SK-N-SH (cell line): Measurements from ENCODE around the gene SV2A. TPM values are rescaled to one million over a fixed set of nuclear protein-coding genes. Genes with fewer than 3 reads are reported as not detected.
"Not testable (repeated sequence)": the region's sequence is repeated elsewhere in the genome, so short reads cannot be mapped to it uniquely, and the experiment has no call there.

Experiments used
- CTCF ChIA-PET: fragments of 300-600, 350-600 bp; formaldehyde crosslinking; extraction: SDS; loops from one replicate; lab custom pipeline; 2021; lab: Yijun Ruan, JAX
- POLR2A ChIA-PET: fragments of 350-600 bp; sonication (Branson Sonifier 250); formaldehyde crosslinking; extraction: SDS; loops from one replicate; lab custom pipeline; 2020; ENCODE audit warnings: antibody characterized with exemption, inconsistent platforms; lab: Yijun Ruan, JAX
- DNase-seq: peaks from one replicate; pipeline ENCODE4 v3.0.0; 2012
- H2AFZ ChIP-seq: fragments of 200-600 bp; sonication (generic); 2 replicates; pipeline ENCODE4 v1.8.1; 2016; ENCODE audit warnings: antibody characterized with exemption, mild to moderate bottlenecking, low read depth
- H3F3A ChIP-seq: fragments of 200-600 bp; sonication (generic); replicated peaks from 2 replicates; pipeline ENCODE3; 2016; ENCODE audit warnings: antibody characterized with exemption, mild to moderate bottlenecking; ENCODE audit not compliant: insufficient read depth
- H3K27ac ChIP-seq, 2 experiments: fragments of 200-500 bp in 1 of 2; fragments of 200-600 bp in 1 of 2; sonication (Bioruptor generic) in 1 of 2; sonication (generic), shearing (Covaris generic) in 1 of 2; 2 replicates each; pipeline versions ENCODE4 v1.5.1 to v1.6.1; 2014 to 2016; ENCODE audit warnings: low read depth in 2 of 2, inconsistent platforms in 1 of 2, low read length in 1 of 2, mild to moderate bottlenecking in 1 of 2, mixed read lengths in 1 of 2
- H3K27me3 ChIP-seq: fragments of 200-600 bp; sonication (generic), shearing (Covaris generic); 2 replicates; pipeline ENCODE4 v1.6.1; 2016; ENCODE audit warnings: mixed run types; ENCODE audit not compliant: insufficient read depth
- H3K36me3 ChIP-seq, 2 experiments: fragments of 200-500 bp in 1 of 2; fragments of 200-600 bp in 1 of 2; sonication (Bioruptor generic) in 1 of 2; sonication (generic) in 1 of 2; replicated peaks in 1 of 2; 2 replicates each; pipeline versions ENCODE3 to v1.5.1; 2014 to 2016; ENCODE audit warnings: low read length in 1 of 2, mild to moderate bottlenecking in 1 of 2; ENCODE audit not compliant: insufficient read depth in 2 of 2, control insufficient read depth in 1 of 2
- H3K4me1 ChIP-seq, 2 experiments: fragments of 200-500 bp in 1 of 2; fragments of 200-600 bp in 1 of 2; sonication (Bioruptor generic) in 1 of 2; sonication (generic), shearing (Covaris generic) in 1 of 2; 2 replicates each; pipeline versions ENCODE4 v1.5.1 to v1.6.1; 2014 to 2016; ENCODE audit warnings: low read depth in 1 of 2, low read length in 1 of 2, mixed run types in 1 of 2; ENCODE audit not compliant: insufficient read depth in 2 of 2, control insufficient read depth in 1 of 2
- H3K4me2 ChIP-seq: fragments of 200-600 bp; sonication (generic), shearing (Covaris generic); 2 replicates; pipeline ENCODE4 v1.6.1; 2017; ENCODE audit warnings: mixed run types
- H3K4me3 ChIP-seq, 2 experiments: fragments of 200-500 bp in 1 of 2; fragments of 200-600 bp in 1 of 2; sonication (Bioruptor generic) in 1 of 2; sonication (generic), shearing (Covaris generic) in 1 of 2; 2 replicates each; pipeline versions ENCODE4 v1.5.1 to v1.8.1; 2014 to 2016; ENCODE audit warnings: low read depth in 2 of 2, inconsistent platforms in 1 of 2, low read length in 1 of 2, mild to moderate bottlenecking in 1 of 2, mixed read lengths in 1 of 2, moderate library complexity in 1 of 2
- H3K79me2 ChIP-seq: fragments of 200-600 bp; sonication (generic); 2 replicates; pipeline ENCODE4 v1.8.1; 2017; ENCODE audit warnings: mild to moderate bottlenecking; ENCODE audit not compliant: insufficient read depth
- H3K9ac ChIP-seq: fragments of 200-600 bp; sonication (generic); 2 replicates; pipeline ENCODE4 v1.6.1; 2017; ENCODE audit warnings: mixed run types
- H3K9me2 ChIP-seq: fragments of 200-600 bp; sonication (generic); 2 replicates; pipeline ENCODE4 v1.6.1; 2017; ENCODE audit warnings: mixed run types
- H3K9me3 ChIP-seq: fragments of 200-600 bp; sonication (generic); 2 replicates; pipeline ENCODE4 v1.6.1; 2017; ENCODE audit warnings: mixed run types, mild to moderate bottlenecking, moderate library complexity
- H4K20me1 ChIP-seq: fragments of 200-600 bp; sonication (generic); 2 replicates; pipeline ENCODE4 v1.6.1; 2017; ENCODE audit warnings: mild to moderate bottlenecking, mixed run types; ENCODE audit not compliant: insufficient read depth
- CHD2 ChIP-seq: fragments of 150-350 bp; IDR thresholded peaks from 2 replicates; pipeline ENCODE4 v1.6.1; 2018; ENCODE audit warnings: low read length; ENCODE audit not compliant: partially characterized antibody
- CTCF ChIP-seq: fragments of 200-600 bp; sonication (generic); IDR thresholded peaks from 2 replicates; pipeline ENCODE4 v1.6.1; 2017; ENCODE audit warnings: antibody characterized with exemption, mild to moderate bottlenecking, moderate library complexity
- ELF1 ChIP-seq: IDR thresholded peaks from 2 replicates; pipeline ENCODE4 v1.4.0; 2012
- FOSL2 ChIP-seq: IDR thresholded peaks from 2 replicates; pipeline ENCODE4 v1.4.0; 2012; ENCODE audit warnings: low read depth, mild to moderate bottlenecking, moderate library complexity, borderline replicate concordance
- FOXM1 ChIP-seq: IDR thresholded peaks from 2 replicates; pipeline ENCODE4 v1.4.0; 2012; ENCODE audit warnings: low read depth, mild to moderate bottlenecking
- GATA2 ChIP-seq: sonication (generic); formaldehyde crosslinking; IDR thresholded peaks from 2 replicates; pipeline ENCODE4 v1.5.0; 2020; ENCODE audit warnings: mild to moderate bottlenecking, missing genetic modification reagents
- IRF3 ChIP-seq: fragments of 150-350 bp; IDR thresholded peaks from 2 replicates; pipeline ENCODE4 v1.6.1; 2016; ENCODE audit warnings: mild to moderate bottlenecking, low read depth, low read length
- MXI1 ChIP-seq: IDR thresholded peaks from 2 replicates; pipeline ENCODE4 v1.6.1; 2012; ENCODE audit warnings: mild to moderate bottlenecking, low read depth, low read length, improper control_type of control experiment
- RAD21 ChIP-seq: IDR thresholded peaks from 2 replicates; pipeline ENCODE4 v1.6.1; 2012; ENCODE audit warnings: mild to moderate bottlenecking, low read length
- RCOR1 ChIP-seq: fragments of 150-350 bp; IDR thresholded peaks from 2 replicates; pipeline ENCODE4 v1.6.1; 2017; ENCODE audit warnings: antibody characterized with exemption, low read length
- REST ChIP-seq: IDR thresholded peaks from 2 replicates; pipeline ENCODE4 v1.6.1; 2012; ENCODE audit warnings: mild to moderate bottlenecking, low read depth, low read length, moderate library complexity
- RFX5 ChIP-seq: IDR thresholded peaks from 2 replicates; pipeline ENCODE4 v1.6.1; 2012; ENCODE audit warnings: mild to moderate bottlenecking, improper control_type of control experiment, low read length
- SMC3 ChIP-seq: IDR thresholded peaks from 2 replicates; pipeline ENCODE4 v1.6.1; 2012; ENCODE audit warnings: low read depth, low read length, improper control_type of control experiment
- TAF1 ChIP-seq: IDR thresholded peaks from 2 replicates; pipeline ENCODE4 v1.6.1; 2012; ENCODE audit warnings: low read depth, mild to moderate bottlenecking, low read length, moderate library complexity, borderline replicate concordance
- TCF12 ChIP-seq: IDR thresholded peaks from 2 replicates; pipeline ENCODE4 v1.4.0; 2012
- USF1 ChIP-seq: IDR thresholded peaks from 2 replicates; pipeline ENCODE4 v1.4.0; 2012; ENCODE audit warnings: low read depth, borderline replicate concordance
- WGBS: methylation state at CpG from one replicate; pipeline ENCODE4 v1.1.6; 2017; ENCODE audit warnings: low lambda C conversion rate; 5-methylcytosine and 5-hydroxymethylcytosine counted together
- polyA plus RNA-seq, 3 experiments: library from polyadenylated mRNA; depleted of rRNA; stranded (reverse); fragments of >200 nt; gene quantifications; 2 replicates each; pipeline ENCODE4 v1.2.3, GENCODE V29; 2012

Gene SV2A
- polyA plus RNA-seq, 1 of the 3 experiments (the other 2 are of a cell fraction) = 22.7 TPM

GRCh38 chr1:149877211-149877946 lies 40.3 kb downstream of the SV2A start:
- Histone ChIP-seq H3K9ac (no peak overlapping the region), H4K20me1 (no peaks in the 10 kb centered on the region), H3K4me2 (no peak overlapping the region), H3K27ac (no peak overlapping the region), H3K9me2 (no peaks in the 10 kb centered on the region), H3K4me3 (no peak overlapping the region), H2AFZ (no peak overlapping the region), H3K9me3 (no peaks in the 10 kb centered on the region), H3F3A (no peaks in the 10 kb centered on the region), H3K79me2 (no peaks in the 10 kb centered on the region)
- POLR2A ChIA-PET = no interaction called here
- DNase-seq = no peak
- CTCF ChIA-PET = no interaction called here
- TF ChIP-seq RAD21 (no peak), FOSL2 (no peak), GATA2 (CRISPR knock-in tag) (no peak), FOXM1 (no peak), SMC3 (no peak), REST (no peak), CHD2 (no peak), RCOR1 (no peak), USF1 (no peak), TAF1 (no peak), CTCF (no peak), IRF3 (no peak), RFX5 (no peak), MXI1 (no peak), ELF1 (no peak), TCF12 (no peak)
- TF ChIP-seq, all 33 proteins: peak for 0
- no peaks in the 10 kb centered on the region for H3K36me3 ChIP-seq
- no peaks in the 10 kb centered on the region for H3K4me1 ChIP-seq
- WGBS = 97% methylated on average over 2 of the region's 7 CpGs
- no peaks in the 10 kb centered on the region for H3K27me3 ChIP-seq

- H3F3A ChIP-seq, H3K27ac ChIP-seq, CTCF ChIA-PET, DNase-seq, H3K9ac ChIP-seq, H3K4me2 ChIP-seq, H3K79me2 ChIP-seq, H3K4me1 ChIP-seq, H3K4me3 ChIP-seq, POLR2A ChIA-PET, H3K9me3 ChIP-seq, H3K27me3 ChIP-seq, H4K20me1 ChIP-seq, H3K9me2 ChIP-seq, H2AFZ ChIP-seq, H3K36me3 ChIP-seq: not testable (repeated sequence)
- no CpG with 5 or more reads among the region's 4 CpGs for WGBS
These were observed 44.6 kb downstream of the SV2A start for GRCh38 chr1:149873060-149873459.

- H3K9ac ChIP-seq, CTCF ChIA-PET, H3K9me2 ChIP-seq, H3K4me2 ChIP-seq, H3K27me3 ChIP-seq, H3K4me1 ChIP-seq, POLR2A ChIA-PET, H2AFZ ChIP-seq, H3K27ac ChIP-seq, DNase-seq, H3K4me3 ChIP-seq, H3K79me2 ChIP-seq, H3F3A ChIP-seq, H3K36me3 ChIP-seq, H3K9me3 ChIP-seq, H4K20me1 ChIP-seq: not testable (repeated sequence)
- WGBS = no CpG with 5 or more reads among the region's 2 CpGs
These were observed 50.8 kb downstream of the SV2A start for GRCh38 chr1:149866887-149867286.
